ENCODE measurements around the gene TM9SF4.
A peak's percentile ranks its signal among the peaks of the same experiment; 100 is the strongest.

Gene TM9SF4

DNA sequence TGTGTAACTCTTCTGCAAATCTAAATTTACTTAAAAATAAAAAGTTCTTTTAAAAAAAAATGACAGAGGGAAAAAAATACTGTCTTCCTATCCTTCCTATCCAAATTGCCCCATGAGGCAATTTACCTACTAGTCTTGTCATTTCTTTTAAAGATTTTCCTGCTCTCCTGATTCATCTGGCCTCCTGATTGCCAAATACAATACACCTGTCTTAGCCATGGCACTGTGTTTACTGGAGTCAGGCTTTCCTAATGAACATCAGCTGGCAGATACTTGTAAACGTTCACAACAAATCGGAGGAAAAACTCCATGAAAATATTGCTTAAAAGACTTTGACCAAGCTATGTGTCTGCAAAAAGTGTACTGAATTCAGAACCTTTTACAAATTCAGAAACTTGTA lies 21.5 kb downstream of the TM9SF4 start (continued):
- no peak for TF ChIP-seq ZFP69B (tag by site-specific recombination; IDR thresholded peaks at IDR 0.05)

DNA sequence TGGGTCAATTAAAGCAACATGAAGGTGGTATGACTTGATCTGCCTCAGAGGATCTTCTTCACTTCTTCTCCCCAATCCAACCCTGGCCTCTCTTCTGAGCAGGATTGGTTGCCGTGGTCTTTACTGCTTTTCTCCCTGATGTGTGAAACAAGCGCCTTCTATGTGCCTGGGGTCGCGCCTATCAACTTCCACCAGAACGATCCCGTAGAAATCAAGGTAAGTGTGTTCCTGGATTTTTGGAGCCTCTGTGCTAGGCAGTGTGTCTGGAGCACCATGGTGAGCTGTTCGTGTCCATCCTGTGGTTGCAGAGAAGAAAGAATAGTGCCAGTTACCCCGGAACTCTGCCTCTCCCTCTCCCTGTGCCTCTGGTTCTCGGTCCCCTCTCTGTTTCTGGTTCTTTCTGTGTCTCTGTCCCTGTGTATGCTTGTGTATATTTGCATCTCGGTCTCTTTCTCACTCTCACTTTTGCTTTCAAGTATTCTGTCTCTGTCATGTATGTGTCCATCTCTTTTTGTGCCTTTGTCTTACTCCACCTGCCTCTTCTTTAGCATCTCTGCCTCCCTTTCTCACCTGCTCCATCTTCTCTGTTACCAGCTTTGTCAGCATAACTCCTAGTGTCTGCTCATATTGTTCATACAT lies 23.5 kb downstream of the TM9SF4 start:
- Histone ChIP-seq H3K9me3 (ENCODE audit: control insufficient read depth, insufficient read depth, low read depth, low read length) (no peaks in the 10 kb centered on the region), H3K36me3 (ENCODE audit: control insufficient read depth in 2 of 2, insufficient read depth in 1 of 2, low read length in 2 of 2) (peaks cover 0 to 43% of the 10 kb centered on the region in 2 experiments; a peak in 2 of 3 replicates), H3K27ac (ENCODE audit: extremely low read depth, low read depth, low read length) (no peak overlapping the region), H3K4me1 (ENCODE audit: control insufficient read depth, insufficient read depth, low read length) (peaks cover 2% of the 10 kb centered on the region; the same call in 1 of the 2 replicates), H3K4me3 (ENCODE audit: low read depth, low read length) (no peak overlapping the region)
- ChIA-PET POLR2A (interaction anchor here (1.8 kb wide), 1 partner anchor 11 kb away, joined by 4 read pairs; no protein-coding TSS in a partner anchor), CTCF (interaction anchor here (0.5 kb wide), 1 partner anchor 107 kb away, joined by 3 read pairs; no protein-coding TSS in a partner anchor)
- TF ChIP-seq ZBTB21 (tag by site-specific recombination; IDR thresholded peaks at IDR 0.05) (no peak), ZNF521 (tag by site-specific recombination; IDR thresholded peaks at IDR 0.05) (no peak), ZNF335 (tag by site-specific recombination; conservative IDR thresholded peaks at IDR 0.05) (no peak), ZNF433 (tag by site-specific recombination; IDR thresholded peaks at IDR 0.05; ENCODE audit: low read depth) (no peak), ZNF121 (tag by site-specific recombination; IDR thresholded peaks at IDR 0.05) (no peak), KLF16 (tag by site-specific recombination; IDR thresholded peaks at IDR 0.05) (no peak), ZNF24 (tag by site-specific recombination; IDR thresholded peaks at IDR 0.05) (no peak)
- TF ChIP-seq, protein P1, sequence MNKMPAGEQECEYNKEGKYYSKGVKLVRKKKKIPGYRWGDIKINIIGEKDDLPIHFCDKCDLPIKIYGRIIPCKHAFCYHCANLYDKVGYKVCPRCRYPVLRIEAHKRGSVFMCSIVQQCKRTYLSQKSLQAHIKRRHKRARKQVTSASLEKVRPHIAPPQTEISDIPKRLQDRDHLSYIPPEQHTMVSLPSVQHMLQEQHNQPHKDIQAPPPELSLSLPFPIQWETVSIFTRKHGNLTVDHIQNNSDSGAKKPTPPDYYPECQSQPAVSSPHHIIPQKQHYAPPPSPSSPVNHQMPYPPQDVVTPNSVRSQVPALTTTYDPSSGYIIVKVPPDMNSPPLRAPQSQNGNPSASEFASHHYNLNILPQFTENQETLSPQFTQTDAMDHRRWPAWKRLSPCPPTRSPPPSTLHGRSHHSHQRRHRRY (tag by site-specific recombination; IDR thresholded peaks at IDR 0.05) = no peak
- TF ChIP-seq, protein P2, sequence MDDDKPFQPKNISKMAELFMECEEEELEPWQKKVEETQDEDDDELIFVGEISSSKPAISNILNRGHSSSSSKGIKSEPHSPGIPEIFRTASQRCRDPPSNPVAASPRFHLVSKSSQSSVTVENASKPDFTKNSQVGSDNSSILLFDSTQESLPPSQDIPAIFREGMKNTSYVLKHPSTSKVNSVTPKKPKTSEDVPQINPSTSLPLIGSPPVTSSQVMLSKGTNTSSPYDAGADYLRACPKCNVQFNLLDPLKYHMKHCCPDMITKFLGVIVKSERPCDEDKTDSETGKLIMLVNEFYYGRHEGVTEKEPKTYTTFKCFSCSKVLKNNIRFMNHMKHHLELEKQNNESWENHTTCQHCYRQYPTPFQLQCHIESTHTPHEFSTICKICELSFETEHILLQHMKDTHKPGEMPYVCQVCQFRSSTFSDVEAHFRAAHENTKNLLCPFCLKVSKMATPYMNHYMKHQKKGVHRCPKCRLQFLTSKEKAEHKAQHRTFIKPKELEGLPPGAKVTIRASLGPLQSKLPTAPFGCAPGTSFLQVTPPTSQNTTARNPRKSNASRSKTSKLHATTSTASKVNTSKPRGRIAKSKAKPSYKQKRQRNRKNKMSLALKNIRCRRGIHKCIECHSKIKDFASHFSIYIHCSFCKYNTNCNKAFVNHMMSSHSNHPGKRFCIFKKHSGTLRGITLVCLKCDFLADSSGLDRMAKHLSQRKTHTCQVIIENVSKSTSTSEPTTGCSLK (tag by site-specific recombination; IDR thresholded peaks at IDR 0.05) = no peak
- TF ChIP-seq, protein P3, sequence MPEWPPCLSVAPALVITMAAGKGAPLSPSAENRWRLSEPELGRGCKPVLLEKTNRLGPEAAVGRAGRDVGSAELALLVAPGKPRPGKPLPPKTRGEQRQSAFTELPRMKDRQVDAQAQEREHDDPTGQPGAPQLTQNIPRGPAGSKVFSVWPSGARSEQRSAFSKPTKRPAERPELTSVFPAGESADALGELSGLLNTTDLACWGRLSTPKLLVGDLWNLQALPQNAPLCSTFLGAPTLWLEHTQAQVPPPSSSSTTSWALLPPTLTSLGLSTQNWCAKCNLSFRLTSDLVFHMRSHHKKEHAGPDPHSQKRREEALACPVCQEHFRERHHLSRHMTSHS (tag by site-specific recombination; IDR thresholded peaks at IDR 0.05) = no peak

DNA sequence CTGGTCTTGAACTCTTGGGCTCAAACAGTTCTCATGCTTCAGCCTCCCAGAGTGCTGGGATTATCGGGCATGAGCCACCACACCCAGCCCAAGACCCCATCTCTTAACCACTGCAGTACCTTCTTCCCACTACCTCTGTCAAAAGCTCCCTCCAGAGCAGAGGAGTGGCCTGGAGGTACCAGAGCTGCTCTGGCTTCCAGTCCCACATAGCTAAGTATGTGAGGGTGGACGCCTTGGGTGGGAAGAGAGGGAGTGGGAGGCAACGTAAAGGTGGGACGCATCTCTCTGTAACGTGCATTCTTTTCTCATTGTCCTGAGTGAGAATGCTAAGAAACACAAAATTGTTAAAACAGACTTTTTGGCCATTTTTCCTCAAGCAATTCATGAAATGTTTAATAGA lies 24.5 kb downstream of the TM9SF4 start:
- Histone ChIP-seq H3K27ac (ENCODE audit: extremely low read depth, low read depth, low read length) (no peak overlapping the region), H3K36me3 (ENCODE audit: control insufficient read depth in 2 of 2, insufficient read depth in 1 of 2, low read length in 2 of 2) (peaks cover 0 to 52% of the 10 kb centered on the region in 2 experiments; a peak in 2 of 3 replicates), H3K9me3 (ENCODE audit: control insufficient read depth, insufficient read depth, low read depth, low read length) (no peaks in the 10 kb centered on the region), H3K4me3 (ENCODE audit: low read depth, low read length) (no peak overlapping the region), H3K4me1 (ENCODE audit: control insufficient read depth, insufficient read depth, low read length) (peaks cover 2% of the 10 kb centered on the region; the same call in 1 of the 2 replicates)
- TF ChIP-seq ZNF221 (tag by site-specific recombination; IDR thresholded peaks at IDR 0.05; ENCODE audit: borderline replicate concordance) (no peak), OVOL3 (tag by site-specific recombination; IDR thresholded peaks at IDR 0.05) (no peak), ZNF530 (tag by site-specific recombination; IDR thresholded peaks at IDR 0.05; ENCODE audit: low read depth) (no peak), ZNF76 (tag by site-specific recombination; IDR thresholded peaks at IDR 0.05; ENCODE audit: borderline replicate concordance, low read depth) (no peak), MZF1 (tag by site-specific recombination; IDR thresholded peaks at IDR 0.05; ENCODE audit: borderline replicate concordance) (no peak), ZNF600 (tag by site-specific recombination; IDR thresholded peaks at IDR 0.05) (no peak), EGR2 (tag by site-specific recombination; IDR thresholded peaks at IDR 0.05; ENCODE audit: low read depth) (peak; percentile 59)
- TF ChIP-seq, protein P4, sequence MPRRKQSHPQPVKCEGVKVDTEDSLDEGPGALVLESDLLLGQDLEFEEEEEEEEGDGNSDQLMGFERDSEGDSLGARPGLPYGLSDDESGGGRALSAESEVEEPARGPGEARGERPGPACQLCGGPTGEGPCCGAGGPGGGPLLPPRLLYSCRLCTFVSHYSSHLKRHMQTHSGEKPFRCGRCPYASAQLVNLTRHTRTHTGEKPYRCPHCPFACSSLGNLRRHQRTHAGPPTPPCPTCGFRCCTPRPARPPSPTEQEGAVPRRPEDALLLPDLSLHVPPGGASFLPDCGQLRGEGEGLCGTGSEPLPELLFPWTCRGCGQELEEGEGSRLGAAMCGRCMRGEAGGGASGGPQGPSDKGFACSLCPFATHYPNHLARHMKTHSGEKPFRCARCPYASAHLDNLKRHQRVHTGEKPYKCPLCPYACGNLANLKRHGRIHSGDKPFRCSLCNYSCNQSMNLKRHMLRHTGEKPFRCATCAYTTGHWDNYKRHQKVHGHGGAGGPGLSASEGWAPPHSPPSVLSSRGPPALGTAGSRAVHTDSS (tag by site-specific recombination; IDR thresholded peaks at IDR 0.05) = no peak
- ChIA-PET POLR2A (interaction anchor here (1.8 kb wide), 1 partner anchor 10 kb away, joined by 4 read pairs; no protein-coding TSS in a partner anchor), CTCF (interaction anchor here (0.7 kb wide), 1 partner anchor 1901 kb away, joined by 3 read pairs; no protein-coding TSS in a partner anchor)
